ELR (cell line): ENCODE results near the gene GMPR2.
A peak's percentile ranks its signal among the peaks of the same experiment; 100 is the strongest.

ENCODE experiments used
- DNase-seq: peaks from one replicate; pipeline ENCODE4 v3.0.0-alpha.2; 2015; ENCODE audit warnings: low read depth

Gene GMPR2

GRCh38 chr14:24268225-24268624, 35.5 kb downstream of the GMPR2 start:
- DNase-seq: no peak

- no peak for DNase-seq
Measured at GRCh38 chr14:24269368-24269767, 36.6 kb downstream of the GMPR2 start.

GRCh38 chr14:24269910-24270536, 37.3 kb downstream of the GMPR2 start:
- DNase-seq: no peak

- DNase-seq: no peak
Measured at GRCh38 chr14:24270537-24271133, 37.9 kb downstream of the GMPR2 start.

GRCh38 chr14:24271134-24271833, 38.6 kb downstream of the GMPR2 start, which contains the start of gene RABGGTA:
RABGGTA (minus strand) TSS chr14:24271597; CDS start chr14:24271115, 482 bp downstream.
- DNase-seq: peak; percentile 87

GRCh38 chr14:24271834-24272263, 39.1 kb downstream of the GMPR2 start:
- DNase-seq: no peak

GRCh38 chr14:24272467-24272866, 39.7 kb downstream of the GMPR2 start:
- DNase-seq: no peak

GRCh38 chr14:24273422-24273998, 40.8 kb downstream of the GMPR2 start:
- DNase-seq: no peak

- DNase-seq: peak; percentile 48
Measured at GRCh38 chr14:24274101-24274543, 41.4 kb downstream of the GMPR2 start.

GRCh38 chr14:24277071-24277470, 44.3 kb downstream of the GMPR2 start:
- no peak for DNase-seq

- no peak for DNase-seq
Measured at GRCh38 chr14:24277606-24278321, 45.0 kb downstream of the GMPR2 start.

- DNase-seq: no peak
Measured at GRCh38 chr14:24278424-24278823, 45.7 kb downstream of the GMPR2 start.

GRCh38 chr14:24279301-24280186, 46.8 kb downstream of the GMPR2 start:
- no peak for DNase-seq

- no peak for DNase-seq
Measured at GRCh38 chr14:24280797-24281460, 48.2 kb downstream of the GMPR2 start.

GRCh38 chr14:24281636-24282035, 48.9 kb downstream of the GMPR2 start:
- no peak for DNase-seq

GRCh38 chr14:24282736-24283135, 50.0 kb downstream of the GMPR2 start:
- no peak for DNase-seq

GRCh38 chr14:24283796-24284460, 51.2 kb downstream of the GMPR2 start:
- DNase-seq: no peak

GRCh38 chr14:24284501-24285035, 51.8 kb downstream of the GMPR2 start:
- no peak for DNase-seq

GRCh38 chr14:24285351-24285750, 52.6 kb downstream of the GMPR2 start:
- DNase-seq: no peak

GRCh38 chr14:24286996-24287395, 54.3 kb downstream of the GMPR2 start:
- DNase-seq: no peak
